GM18526 (cell line): Measurements from ENCODE around the gene DPP10.

Experiments used
- POLR2A ChIP-seq: IDR thresholded peaks from 3 replicates; pipeline ENCODE4 v1.6.1; 2011; ENCODE audit not compliant: insufficient read length; ENCODE audit errors: extremely low read depth

Gene DPP10

GRCh38 chr2:115070002-115070401 lies 627.6 kb downstream of the DPP10 start:
- no peak for TF ChIP-seq POLR2A

DNA sequence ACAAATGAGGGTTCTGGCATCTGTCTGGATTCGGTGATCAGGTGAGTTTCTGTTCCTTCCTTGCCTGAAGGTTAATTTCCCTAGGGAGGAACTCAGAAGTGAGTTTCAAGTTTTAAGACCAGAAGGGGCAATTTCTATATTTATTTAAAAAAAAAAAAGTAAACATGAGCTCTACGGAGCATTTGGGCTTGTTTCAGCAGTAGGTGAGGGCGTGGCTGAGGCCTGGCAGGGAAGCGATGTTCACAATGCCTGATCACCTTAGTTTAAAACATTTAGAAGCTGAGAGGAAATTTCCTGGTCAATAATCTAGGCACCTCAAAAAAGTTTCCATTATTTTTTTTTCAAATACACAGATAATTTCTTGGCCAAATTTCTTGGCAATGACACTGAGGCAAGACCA lies 629.1 kb downstream of the DPP10 start:
- no peak for TF ChIP-seq POLR2A

GRCh38 chr2:115075800-115076199 lies 633.4 kb downstream of the DPP10 start:
- TF ChIP-seq POLR2A, result no peak

DNA sequence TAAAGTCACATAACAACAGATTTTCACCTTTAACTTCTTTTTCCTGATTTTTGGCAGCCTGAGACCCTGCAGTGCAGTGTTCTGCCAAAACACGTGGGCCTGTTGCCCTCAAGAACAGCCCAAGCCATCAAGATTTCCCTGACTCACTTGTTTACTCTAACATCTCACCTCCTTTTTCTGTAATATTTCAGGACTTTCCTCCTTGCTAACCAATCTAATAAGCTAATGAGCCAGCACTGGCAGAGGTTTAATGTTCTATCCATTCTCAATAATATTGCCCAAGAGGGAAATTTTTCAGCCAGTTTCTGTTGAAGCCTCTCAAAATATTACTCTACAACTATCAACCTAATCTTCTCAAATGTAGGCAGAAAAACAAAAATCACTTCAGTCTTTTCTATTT lies 635.2 kb downstream of the DPP10 start:
- no peak for TF ChIP-seq POLR2A

DNA sequence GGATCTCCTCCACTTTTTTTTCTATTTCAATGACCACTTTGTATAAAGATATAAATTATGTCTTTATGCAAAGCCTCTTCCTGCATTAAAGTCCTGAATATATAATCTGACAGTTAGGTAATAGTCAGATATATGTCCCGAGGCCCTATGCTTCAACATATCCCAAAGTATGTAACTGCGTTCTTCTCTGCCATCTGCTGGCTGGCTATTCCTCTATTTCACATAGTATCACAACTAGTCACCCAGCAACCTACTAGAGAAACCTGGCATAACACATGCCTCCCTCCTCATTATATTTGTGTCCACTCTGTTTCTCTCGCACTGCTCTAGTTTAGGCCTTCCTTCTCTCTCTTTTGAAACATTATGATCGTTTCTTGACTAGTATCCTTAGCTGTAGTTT lies 640.8 kb downstream of the DPP10 start:
- no peak for TF ChIP-seq POLR2A

- TF ChIP-seq POLR2A, result no peak
Measured at GRCh38 chr2:115083711-115084110, 641.3 kb downstream of the DPP10 start.

GRCh38 chr2:115084446-115084845 lies 642.0 kb downstream of the DPP10 start:
- TF ChIP-seq POLR2A, result no peak

GRCh38 chr2:115094441-115094840 lies 652.0 kb downstream of the DPP10 start:
- no peak for TF ChIP-seq POLR2A

DNA sequence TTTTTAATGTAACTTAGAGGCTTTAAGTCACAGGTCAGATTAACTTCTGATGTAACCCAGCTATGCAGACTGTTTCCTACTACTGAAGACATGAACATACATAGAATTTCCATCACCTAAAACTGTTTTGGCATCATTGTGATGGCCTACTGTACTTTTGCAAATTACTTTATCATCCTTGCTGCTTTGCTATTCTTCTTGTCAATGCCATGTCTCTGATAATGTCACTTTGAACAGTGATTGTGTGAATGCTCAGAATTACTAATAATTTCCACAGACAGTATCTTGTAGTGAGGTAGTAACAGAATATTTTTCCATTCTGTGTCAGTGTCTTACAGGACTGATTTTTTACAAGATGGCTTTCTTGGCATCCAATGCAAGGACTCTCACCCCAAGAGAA lies 663.5 kb downstream of the DPP10 start:
- TF ChIP-seq POLR2A, result no peak

DNA sequence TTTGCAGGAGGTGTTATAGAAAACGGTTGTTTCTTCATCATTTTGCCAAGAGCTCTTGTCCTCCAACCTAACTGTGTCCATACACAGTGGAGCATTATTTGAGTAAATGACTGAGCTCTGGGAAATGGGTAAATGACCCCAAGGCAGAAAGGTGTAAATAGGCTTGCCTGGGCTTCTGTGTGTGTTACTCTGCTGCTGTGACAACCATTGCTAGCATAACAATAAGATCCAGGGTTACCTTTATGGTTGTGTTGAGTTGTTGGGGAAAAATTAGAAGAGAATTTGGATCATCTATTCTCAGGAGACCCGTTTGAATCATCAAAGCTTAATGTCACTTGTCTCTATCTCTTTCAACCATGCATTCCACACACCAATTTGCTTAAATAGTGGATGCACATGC lies 672.7 kb downstream of the DPP10 start:
- TF ChIP-seq POLR2A, result no peak

- TF ChIP-seq POLR2A, result no peak
Measured at GRCh38 chr2:115118306-115118705, 675.9 kb downstream of the DPP10 start.

GRCh38 chr2:115119086-115119485 lies 676.6 kb downstream of the DPP10 start:
- no peak for TF ChIP-seq POLR2A

DNA sequence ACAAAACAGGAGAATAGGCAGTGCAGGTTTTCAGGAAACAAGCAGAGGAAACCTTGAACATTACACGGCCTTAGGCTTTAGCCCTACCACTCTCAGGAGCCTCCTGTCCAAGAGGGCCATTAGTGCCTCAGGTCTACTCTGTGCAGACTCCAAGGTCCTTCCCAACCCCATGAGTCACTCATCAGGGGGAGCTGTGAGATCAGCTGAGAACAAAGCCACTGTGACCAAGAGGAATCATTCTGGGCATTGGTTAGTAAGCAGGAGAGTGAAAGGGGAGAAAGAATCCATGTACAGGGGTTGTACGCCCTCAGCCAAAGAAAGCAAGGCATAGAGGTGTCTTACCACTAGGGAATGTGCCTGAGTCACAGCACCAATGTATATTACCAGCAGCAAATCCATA lies 680.3 kb downstream of the DPP10 start:
- no peak for TF ChIP-seq POLR2A

DNA sequence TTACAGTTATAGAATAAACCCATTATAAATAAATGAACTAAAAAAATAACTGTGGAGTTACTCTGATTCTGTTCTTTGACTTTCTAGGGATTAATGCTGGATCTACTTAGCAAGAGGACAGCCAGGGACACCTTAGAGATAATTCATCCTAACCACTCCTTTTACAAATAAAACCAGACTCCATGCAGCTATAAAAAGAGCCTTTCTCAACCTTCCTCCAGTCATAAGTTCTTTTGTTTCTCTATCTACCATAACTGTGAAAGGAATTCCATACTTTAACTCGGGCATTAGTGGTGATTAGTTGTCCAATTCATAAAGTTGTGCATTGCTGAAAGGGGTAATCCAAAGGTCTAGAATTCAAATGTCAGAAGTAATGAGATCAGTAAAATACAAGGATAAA lies 682.4 kb downstream of the DPP10 start:
- no peak for TF ChIP-seq POLR2A

- TF ChIP-seq POLR2A, result no peak
Measured at GRCh38 chr2:115129536-115129935, 687.1 kb downstream of the DPP10 start.

DNA sequence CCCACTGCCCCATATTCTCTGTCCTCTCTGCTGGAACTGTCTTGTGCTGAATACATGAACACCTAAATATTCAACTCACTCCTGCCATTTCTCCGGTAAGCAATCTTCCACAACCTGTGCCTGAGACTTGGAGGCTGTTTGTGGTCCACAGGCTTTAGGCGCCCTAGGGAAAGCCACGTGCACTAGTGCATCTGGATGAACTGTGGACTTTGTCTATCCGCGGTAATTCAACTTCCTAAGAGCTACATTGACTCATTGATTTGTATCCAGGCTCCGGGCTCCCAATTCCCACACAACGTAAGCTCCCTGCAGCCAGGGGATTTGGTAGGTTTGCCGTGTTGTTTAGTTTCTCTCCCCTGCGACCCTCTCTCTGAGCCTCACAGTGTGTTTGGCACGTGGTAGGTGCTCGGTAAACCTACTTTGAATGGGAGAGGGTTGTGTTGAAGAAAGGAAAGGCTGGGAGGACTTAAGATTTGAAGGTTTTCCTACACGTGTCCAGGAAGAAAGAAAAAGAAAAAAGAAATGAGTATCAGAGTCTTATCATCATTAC lies 718.2 kb downstream of the DPP10 start:
- TF ChIP-seq POLR2A, result no peak

- no peak for TF ChIP-seq POLR2A
Measured at GRCh38 chr2:115161081-115161770, 718.8 kb downstream of the DPP10 start.
